Ascending aorta (tissue), 2 donors: ENCODE measurements around the gene TPM1. TPM values are rescaled to one million over a fixed set of nuclear protein-coding genes. Genes with fewer than 3 reads are reported as not detected.

Experiments
- DNase-seq, 2 donors: peaks; one replicate each; pipeline ENCODE4 v3.0.0-alpha.2; 2019; ENCODE audit warnings: low spot score in 2 of 2
- H3K27ac ChIP-seq, 2 donors: fragments of 200-600 bp; sonication (generic); one replicate each; pipeline ENCODE4 v1.5.1; 2016 to 2017; ENCODE audit warnings: mild to moderate bottlenecking in 1 of 2
- H3K27me3 ChIP-seq: fragments of 200-600 bp; sonication (generic); one replicate; pipeline ENCODE4 v1.5.1; 2017
- H3K36me3 ChIP-seq, 2 donors: fragments of 200-600 bp; sonication (generic); one replicate each; pipeline ENCODE4 v1.5.1; 2016
- H3K4me1 ChIP-seq, 2 donors: fragments of 200-600 bp; sonication (generic); one replicate each; pipeline ENCODE4 v1.5.1; 2016 to 2017; ENCODE audit warnings: mild to moderate bottlenecking in 1 of 2
- H3K4me3 ChIP-seq, 2 donors: fragments of 200-600 bp; sonication (generic); one replicate each; pipeline ENCODE4 v1.5.1; 2016 to 2017; ENCODE audit warnings: mild to moderate bottlenecking in 1 of 2
- H3K9me3 ChIP-seq, 2 donors: fragments of 200-600 bp; sonication (generic); one replicate each; pipeline ENCODE4 v1.5.1; 2016
- intact Hi-C: fragments of 100-400 bp; cut with DNase I; formaldehyde crosslinking; loops from one replicate; pipeline ENCODE4 v1.15.1; 2023
- total RNA-seq: library from RNA; depleted of rRNA; stranded (reverse); fragments of >200 nt; gene quantifications from one replicate; pipeline ENCODE4 v1.1.0, GENCODE V29; 2016
- TF ChIP-seq, protein P1 (sequence below), 3 experiments: fragments of 200-600 bp in 2 of 3; fragments of 450-650 bp in 1 of 3; sonication (generic) in 2 of 3; IDR thresholded peaks; one replicate each; pipeline ENCODE4 v1.5.1; 2016 to 2019; ENCODE audit warnings: antibody characterized with exemption in 3 of 3, mild to moderate bottlenecking in 1 of 3, moderate library complexity in 1 of 3

TPM1 gene
- total RNA-seq, 1 donor from 2014 or later: 813 TPM

DNA sequence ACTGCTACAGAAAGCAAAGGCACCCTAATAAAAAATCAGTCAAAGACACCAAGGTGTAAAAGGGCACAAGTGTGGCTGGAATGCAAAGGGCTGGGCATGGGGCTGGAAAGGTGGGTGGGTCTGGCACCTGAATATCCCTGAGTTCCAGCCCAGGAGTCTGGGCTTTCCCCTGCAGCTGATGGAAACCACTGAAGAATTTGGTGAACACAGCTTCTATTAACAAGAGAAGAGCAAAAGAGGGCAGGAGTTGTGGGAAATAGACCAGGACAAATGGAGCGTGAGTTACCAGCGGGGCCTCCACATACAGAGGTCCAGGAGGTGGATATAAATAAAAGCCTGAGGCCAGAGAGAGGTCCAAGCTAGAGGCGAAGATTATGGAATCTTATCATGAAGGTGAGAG is 45.1 kb upstream of the TPM1 start:
- no peak overlapping the region for H3K4me3 ChIP-seq
- intact Hi-C loops: no loop called here
- no peak for DNase-seq
- H3K4me1 ChIP-seq: peaks cover 0 to 11% of the 10 kb centered on the region in 2 donors
- H3K9me3 ChIP-seq: no peaks in the 10 kb centered on the region
- H3K27me3 ChIP-seq: no peaks in the 10 kb centered on the region
- TF ChIP-seq, protein P1, sequence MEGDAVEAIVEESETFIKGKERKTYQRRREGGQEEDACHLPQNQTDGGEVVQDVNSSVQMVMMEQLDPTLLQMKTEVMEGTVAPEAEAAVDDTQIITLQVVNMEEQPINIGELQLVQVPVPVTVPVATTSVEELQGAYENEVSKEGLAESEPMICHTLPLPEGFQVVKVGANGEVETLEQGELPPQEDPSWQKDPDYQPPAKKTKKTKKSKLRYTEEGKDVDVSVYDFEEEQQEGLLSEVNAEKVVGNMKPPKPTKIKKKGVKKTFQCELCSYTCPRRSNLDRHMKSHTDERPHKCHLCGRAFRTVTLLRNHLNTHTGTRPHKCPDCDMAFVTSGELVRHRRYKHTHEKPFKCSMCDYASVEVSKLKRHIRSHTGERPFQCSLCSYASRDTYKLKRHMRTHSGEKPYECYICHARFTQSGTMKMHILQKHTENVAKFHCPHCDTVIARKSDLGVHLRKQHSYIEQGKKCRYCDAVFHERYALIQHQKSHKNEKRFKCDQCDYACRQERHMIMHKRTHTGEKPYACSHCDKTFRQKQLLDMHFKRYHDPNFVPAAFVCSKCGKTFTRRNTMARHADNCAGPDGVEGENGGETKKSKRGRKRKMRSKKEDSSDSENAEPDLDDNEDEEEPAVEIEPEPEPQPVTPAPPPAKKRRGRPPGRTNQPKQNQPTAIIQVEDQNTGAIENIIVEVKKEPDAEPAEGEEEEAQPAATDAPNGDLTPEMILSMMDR (IDR thresholded peaks at IDR 0.05): no peak
- H3K27ac ChIP-seq: no peak overlapping the region
- H3K36me3 ChIP-seq: no peaks in the 10 kb centered on the region

DNA sequence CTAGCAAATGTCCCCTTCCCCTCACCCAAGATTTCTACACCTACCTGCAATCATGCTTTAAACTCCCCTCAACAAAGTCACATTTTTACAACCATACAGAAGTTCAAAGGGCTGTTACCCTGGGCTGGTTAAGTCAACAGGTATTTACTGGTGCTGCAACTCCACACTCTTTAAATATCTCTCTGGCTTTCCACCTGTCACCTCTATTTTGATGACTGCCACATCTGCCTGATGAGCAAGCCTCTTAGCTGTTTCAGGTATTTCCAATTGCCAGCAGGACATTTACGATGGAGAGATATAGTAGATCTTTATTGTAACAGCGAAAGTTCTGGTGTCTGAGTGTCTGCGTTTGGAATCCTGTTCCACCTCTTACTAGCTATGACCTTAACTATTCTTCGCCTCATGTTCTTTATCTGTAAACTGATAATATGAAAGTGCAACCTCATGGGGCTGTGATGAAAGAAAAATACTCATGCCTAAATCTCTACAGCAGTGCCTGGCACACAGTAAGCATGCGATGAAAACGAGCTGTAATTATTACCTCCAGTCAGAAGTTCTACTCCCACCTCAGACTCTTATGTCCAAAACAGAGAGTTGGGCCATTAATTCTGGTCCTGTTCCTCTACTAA is 44.2 kb upstream of the TPM1 start:
- Histone ChIP-seq H3K27me3 (no peaks in the 10 kb centered on the region), H3K36me3 (no peaks in the 10 kb centered on the region), H3K4me3 (no peak overlapping the region), H3K4me1 (peaks cover 0 to 11% of the 10 kb centered on the region in 2 donors), H3K9me3 (no peaks in the 10 kb centered on the region), H3K27ac (no peak overlapping the region)
- no peak for DNase-seq
- TF ChIP-seq, protein P1 (IDR thresholded peaks at IDR 0.05): no peak
- intact Hi-C loops: no loop called here

DNA sequence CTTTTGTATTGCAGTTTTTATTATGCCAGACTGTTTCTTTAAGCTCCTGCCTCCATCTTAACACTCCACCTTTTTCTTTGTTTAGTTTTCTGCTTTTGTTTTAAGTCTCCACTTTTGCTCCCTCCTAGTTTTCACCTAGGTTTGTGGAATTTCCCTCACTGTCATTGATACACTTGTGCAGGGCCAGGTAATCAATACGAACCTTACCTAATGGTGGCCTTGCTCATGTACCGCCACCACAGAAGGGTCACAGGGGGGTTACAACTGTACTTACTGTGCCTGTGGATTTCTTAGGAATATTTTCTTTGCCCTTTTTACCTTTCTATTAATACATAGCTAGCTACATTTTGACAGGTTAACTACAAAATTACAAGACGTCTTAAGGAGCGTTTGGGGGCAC is 43.4 kb upstream of the TPM1 start:
- TF ChIP-seq, protein P1 (IDR thresholded peaks at IDR 0.05): no peak
- H3K9me3 ChIP-seq: no peaks in the 10 kb centered on the region
- no peak overlapping the region for H3K27ac ChIP-seq
- DNase-seq: no peak
- H3K4me1 ChIP-seq: peaks cover 0 to 11% of the 10 kb centered on the region in 2 donors
- H3K4me3 ChIP-seq: no peak overlapping the region
- no peaks in the 10 kb centered on the region for H3K27me3 ChIP-seq
- intact Hi-C loops: no loop called here
- no peaks in the 10 kb centered on the region for H3K36me3 ChIP-seq

DNA sequence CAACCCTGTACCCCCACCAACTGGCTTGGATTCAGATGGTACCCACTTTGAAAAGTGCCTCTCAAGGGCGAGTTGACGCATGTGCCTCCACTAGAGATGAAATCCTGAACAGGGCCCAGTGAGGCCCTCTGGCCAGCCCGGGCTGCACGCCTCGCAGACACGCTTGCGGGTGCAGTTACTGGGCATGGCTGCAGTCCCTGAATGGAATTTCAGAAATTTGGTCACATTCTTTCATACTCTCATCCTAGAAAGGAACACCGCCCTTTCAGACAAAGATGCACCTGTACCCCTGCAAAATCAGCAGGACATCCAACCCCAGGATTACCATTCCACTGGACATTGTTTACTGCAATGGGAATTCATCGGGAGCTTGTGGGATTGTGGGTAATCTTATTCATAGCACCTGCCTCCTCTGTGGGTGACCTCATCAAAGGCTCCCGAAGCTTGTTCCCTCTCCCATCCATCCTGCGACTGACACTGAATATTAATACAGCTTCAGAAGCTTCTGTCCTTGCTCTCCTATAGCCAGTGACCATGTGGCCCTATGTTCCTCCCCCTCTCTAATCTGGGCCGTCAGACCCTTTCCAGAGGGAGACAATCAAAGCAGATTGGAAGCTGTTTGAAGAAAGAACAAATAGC is 42.5 kb upstream of the TPM1 start:
- TF ChIP-seq, protein P1 (IDR thresholded peaks at IDR 0.05): no peak
- Histone ChIP-seq H3K4me1 (peaks cover 0 to 6% of the 10 kb centered on the region in 2 donors), H3K9me3 (no peaks in the 10 kb centered on the region), H3K36me3 (no peaks in the 10 kb centered on the region), H3K4me3 (no peak overlapping the region), H3K27ac (no peak overlapping the region), H3K27me3 (no peaks in the 10 kb centered on the region)
- DNase-seq: no peak
- intact Hi-C loops: no loop called here

DNA sequence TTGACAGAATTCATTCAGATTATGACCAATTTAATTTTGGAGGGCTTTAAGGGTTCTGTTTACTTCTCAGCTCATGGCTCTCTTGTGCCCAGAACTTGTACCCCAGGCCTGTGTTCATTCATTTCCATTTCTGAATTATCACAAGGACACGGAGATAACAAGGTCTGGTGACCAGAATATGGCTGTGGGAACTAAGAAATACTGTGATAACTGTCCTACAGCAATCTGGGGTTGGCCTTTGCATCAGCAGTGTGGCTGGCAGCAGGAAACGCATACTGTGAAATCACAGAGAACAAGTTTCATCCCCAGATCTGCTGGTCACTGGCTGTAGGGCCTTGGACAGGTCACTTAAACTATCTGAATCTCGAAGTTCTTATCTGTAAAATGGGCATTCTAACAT is 41.8 kb upstream of the TPM1 start:
- TF ChIP-seq, protein P1 (IDR thresholded peaks at IDR 0.05): no peak
- H3K4me3 ChIP-seq: no peak overlapping the region
- H3K27me3 ChIP-seq: no peaks in the 10 kb centered on the region
- DNase-seq: no peak
- no peak overlapping the region for H3K27ac ChIP-seq
- no peaks in the 10 kb centered on the region for H3K36me3 ChIP-seq
- no peaks in the 10 kb centered on the region for H3K4me1 ChIP-seq
- no peaks in the 10 kb centered on the region for H3K9me3 ChIP-seq
- intact Hi-C loops: no loop called here
